Measurements from ENCODE around the gene MCC.

GRCh38 chr5:113526421-113526820 is 38.2 kb upstream of the MCC start:
- TF ChIP-seq EZH2 (IDR thresholded peaks at IDR 0.05; ENCODE audit: insufficient read depth, poor library complexity, severe bottlenecking) (no peak), EZH2phosphoT487 (IDR thresholded peaks at IDR 0.05; ENCODE audit: insufficient read depth, low read depth) (no peak)
